NOMO-1 (cell line): Measurements from ENCODE around the gene CHST8.

Source experiments
- DNase-seq, 2 experiments: peaks; one replicate each; lab custom pipeline; 2025; ENCODE audit not compliant: unreplicated experiment in 2 of 2; lab: John Stamatoyannopoulos, UW

Gene CHST8

DNA sequence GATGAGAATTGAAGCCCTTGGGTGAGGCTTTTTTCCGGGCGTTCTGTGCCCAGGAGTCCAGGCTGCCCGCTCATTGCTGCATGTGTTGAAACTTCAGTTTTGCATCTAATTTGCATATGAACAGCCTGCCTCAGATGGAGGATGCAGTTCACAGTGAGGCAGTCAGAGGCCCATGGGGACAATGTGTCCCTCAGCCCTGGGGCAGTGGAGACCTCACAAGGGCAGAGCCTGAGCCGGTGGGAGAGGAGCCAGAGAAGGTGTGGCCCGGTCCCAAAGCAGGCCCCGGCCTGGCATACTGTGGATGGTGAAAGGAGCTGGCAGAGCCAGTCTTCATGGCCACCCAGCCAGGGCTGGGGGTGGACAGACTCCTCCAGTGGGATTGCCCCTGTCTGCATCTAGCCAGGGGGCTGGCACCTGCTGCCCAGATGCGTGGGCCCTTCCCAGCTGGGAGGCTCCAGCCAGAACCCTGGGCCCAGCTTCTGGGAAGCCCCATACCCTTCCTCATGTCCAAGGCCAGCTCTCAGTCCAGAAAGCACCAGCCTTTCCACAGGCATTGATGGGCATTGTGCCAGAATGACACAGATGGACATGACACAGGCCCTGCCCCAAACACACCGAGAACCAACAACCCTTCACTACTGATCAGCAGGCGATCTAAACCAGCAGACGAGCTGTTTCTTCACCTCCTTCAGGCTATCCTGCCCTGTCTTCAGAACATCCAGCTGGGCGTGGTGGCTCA, 142.0 kb downstream of the CHST8 start:
- DNase-seq, result no peak

DNA sequence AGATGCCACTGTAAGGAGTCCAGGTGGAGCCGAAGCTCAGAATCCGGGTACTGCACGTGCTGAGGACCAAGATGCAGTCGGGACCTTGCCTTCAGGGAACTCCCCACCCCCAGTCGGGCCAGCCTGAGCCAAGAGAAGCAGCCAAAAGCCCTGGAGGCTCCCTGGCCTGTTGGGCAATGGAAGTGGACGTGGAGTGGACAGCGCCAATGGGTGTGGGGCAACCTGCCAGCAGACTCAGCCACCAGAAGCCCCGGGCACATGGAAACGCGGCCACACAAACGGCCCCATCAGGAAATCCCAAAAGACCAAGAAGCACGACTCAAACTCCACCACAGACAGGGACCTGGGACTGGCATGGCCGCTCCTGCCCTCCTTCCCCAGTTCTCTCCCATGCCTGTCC, 144.9 kb downstream of the CHST8 start:
- no peak for DNase-seq

DNA sequence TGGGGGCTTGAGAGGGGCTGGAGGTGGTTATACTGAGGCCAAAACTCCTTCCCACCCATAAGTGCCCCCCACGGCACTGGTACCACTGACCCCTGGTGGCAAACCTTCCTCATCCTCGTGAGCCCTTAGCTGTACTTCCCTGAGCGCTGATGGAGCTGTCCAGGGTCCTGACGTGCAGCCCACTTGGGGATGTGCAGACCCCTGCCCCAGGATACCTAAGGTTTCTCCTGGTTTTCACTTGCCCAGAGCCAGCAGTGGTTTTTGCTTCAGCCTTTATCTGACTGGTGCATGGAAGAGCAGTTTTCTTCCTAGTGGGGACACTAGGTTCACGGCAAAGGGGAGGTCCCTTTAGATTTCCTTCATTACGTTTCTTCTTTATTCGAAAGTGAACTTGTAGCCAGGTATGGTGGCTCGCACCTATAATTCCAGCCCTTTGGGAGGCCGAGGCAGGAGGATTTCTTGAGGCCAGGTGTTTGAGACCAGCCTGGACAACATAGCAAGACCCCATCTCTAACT, 146.2 kb downstream of the CHST8 start:
- DNase-seq, result peak in 1 of 2 experiments; percentile 21

DNA sequence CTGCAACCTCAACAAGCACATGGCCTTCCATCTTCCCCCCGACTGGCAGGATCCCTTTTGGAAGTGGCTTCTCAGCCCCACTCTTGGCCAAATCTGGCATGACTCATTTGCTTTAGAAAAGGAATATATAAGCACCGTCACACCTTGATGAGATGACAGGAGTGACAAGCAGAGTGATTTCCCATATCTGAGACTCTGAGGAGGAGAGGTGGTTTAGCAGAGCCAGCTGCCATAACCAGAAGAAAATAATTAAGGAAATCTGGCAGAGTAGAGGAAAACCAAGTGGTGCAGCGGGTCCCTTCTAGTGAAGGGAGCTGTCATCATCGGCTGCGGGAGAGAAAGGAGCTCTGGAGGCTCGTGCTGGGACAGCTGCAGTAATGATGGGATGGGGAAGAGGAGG, 147.5 kb downstream of the CHST8 start:
- DNase-seq, result no peak

DNA sequence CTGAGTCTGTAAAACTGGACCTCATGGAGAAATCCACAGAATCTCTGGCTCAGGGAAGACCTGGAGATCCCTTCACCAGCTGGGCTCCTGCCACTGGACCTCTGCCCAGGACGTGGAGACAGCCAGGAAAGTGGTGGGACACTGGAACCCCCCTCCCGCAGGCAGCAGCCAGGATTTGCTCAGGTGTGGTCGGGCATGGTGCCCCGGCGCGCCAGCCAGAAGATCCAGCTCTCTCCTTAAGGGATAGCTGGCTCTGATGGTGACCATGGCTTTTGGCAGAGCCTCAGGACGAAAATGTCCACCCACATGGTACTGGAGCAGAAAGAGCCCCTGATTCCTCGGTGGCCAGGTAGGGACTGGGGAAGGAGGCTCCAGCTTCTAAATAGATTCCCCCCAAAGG, 148.4 kb downstream of the CHST8 start:
- no peak for DNase-seq

DNA sequence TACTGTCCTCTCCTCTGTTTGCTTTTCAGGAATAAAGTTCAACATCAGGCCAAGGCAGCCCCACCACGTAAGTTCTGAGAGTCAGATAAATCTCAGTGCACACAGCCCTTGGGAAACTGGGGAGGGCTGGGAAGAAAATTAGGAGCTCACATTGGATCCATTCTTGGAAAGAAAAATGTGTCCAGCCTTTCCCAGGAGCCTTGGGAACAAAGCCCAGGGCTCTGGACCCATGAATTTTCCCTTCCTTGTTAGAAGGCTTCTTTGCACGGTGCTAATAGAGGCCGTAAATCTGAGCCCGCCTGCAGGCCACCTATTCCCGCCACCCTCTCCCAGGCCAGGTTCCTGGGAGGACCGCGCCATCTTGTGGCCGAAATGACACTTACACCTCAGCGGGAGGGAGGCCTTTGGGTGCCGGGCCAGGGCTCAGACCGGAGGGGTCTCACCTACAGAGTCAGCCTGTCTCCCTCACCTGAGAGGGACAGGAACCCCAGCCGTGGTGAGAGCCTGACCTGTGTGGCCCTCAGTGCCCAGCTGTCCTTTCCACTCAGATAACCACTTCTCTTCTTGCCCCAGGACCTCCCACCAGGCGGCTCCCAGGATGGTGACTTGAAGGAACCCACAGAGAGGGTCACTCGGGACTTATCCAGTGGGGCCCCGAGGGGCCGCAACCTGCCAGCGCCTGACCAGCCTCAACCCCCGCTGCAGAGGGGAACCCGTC, 149.8 kb downstream of the CHST8 start:
- peak; percentile 45 to 57 for DNase-seq

DNA sequence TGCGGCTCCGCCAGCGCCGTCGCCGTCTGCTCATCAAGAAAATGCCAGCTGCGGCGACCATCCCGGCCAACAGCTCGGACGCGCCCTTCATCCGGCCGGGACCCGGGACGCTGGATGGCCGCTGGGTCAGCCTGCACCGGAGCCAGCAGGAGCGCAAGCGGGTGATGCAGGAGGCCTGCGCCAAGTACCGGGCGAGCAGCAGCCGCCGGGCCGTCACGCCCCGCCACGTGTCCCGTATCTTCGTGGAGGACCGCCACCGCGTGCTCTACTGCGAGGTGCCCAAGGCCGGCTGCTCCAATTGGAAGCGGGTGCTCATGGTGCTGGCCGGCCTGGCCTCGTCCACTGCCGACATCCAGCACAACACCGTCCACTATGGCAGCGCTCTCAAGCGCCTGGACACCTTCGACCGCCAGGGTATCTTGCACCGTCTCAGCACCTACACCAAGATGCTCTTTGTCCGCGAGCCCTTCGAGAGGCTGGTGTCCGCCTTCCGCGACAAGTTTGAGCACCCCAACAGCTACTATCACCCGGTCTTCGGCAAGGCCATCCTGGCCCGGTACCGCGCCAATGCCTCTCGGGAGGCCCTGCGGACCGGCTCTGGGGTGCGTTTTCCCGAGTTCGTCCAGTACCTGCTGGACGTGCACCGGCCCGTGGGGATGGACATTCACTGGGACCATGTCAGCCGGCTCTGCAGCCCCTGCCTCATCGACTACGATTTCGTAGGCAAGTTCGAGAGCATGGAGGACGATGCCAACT, 150.5 kb downstream of the CHST8 start:
- no peak for DNase-seq

DNA sequence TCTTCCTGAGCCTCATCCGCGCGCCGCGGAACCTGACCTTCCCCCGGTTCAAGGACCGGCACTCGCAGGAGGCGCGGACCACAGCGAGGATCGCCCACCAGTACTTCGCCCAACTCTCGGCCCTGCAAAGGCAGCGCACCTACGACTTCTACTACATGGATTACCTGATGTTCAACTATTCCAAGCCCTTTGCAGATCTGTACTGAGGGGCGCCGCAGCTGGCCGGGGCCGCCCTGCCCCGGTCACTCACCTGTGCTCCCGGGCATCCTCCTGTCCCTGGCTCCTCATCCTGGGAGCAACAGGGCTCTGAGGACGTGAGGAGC, 151.1 kb downstream of the CHST8 start:
- no peak for DNase-seq

DNA sequence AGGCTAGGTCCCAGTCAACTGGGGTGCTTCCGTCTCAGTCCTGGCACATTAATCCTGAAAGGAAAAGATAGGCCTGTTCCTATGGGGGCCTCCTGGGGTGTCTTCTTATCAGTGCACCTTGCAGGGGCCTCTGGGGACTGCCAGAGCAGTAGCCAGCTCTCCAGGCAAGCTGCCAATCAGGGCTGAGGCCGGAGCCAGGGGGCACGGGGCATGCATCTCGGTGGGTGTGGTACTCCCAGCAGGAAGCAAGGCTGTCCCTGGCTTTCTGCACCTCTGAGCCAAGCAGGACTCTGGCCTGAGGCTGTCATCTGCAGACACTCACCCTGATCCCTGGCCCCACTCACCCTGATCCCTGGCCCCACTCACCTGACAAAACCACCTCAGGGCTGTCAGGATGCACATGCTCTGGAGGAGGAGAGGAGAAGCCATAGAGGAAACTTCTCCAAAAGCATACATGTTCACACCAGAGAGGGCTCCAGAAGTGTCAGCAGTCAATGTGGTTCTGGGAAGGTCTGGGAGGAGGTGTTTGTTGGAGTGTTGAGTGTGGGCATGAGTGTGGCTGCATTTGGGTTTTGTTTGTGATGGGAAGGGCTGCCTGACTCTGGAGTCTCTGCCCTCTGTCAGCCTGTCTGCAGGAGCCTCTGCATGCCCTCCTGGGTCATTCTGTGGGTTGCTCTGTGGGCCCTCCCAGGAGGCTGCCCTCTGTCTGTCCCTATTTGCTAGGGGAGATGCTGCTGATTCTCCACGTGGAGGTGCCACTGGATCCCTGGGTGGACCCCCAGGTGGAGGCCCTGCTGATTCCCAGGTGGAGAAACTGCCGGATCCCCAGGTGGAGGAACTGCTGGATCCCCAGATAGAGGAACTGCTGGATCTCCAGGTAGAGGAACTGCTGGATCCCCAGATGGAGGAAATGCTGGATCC, 152.2 kb downstream of the CHST8 start:
- no peak for DNase-seq

DNA sequence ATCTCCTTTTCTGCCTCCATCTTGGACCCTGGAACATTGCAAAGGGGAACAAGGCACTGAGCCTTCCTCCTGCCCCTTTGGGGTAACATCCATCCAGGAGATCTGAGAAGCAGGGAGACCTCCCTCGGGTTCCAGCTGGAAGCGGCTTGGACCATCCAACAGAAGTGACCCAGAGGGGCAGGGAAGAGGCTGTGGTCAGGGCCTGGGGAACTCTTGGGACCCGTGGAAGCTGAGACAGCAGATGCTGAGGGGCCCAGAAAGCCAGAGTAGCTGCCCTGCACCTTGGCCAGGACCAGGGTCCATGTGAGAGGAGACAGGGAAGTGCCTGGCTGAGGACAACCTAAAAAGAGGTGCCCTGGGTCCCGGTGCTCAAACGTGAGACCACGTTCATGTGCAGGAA, 153.0 kb downstream of the CHST8 start:
- no peak for DNase-seq

DNA sequence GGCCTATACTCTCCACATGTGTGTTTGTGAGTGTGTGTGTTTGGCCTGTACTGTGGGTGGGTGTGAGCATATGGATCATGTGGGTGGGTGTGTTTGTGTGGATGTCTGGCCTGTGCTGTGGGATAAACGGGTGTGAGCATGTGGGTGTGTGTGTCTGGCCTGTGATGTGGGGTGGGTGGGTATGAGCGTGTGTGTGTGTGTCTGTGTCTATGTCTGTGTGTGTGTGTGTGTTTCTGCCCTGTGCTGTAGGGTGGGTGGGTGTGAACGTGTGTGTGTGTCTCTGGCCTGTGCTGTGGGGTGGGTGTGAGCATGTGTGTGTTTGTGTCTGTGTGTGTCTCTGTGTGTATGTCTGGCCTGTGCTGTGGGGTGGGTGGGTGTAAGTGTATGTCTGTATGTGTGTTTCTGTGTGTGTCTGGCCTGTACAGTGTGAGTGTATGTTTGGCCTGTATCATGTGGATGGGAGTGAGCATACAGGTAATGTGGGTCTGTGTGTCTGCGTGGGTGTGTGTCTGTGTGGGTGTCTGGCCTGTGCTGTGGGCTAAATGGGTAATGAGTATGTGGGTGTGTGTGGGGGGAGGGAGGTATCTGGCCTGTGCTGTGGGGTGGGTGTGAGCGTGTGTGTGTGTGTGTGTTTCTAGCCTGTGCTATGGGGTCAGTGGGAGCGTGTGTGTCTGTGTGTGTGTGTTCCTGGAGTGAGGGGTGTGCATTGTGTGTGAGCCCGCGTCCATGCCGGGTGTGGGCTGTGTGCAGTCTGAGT, 154.2 kb downstream of the CHST8 start:
- DNase-seq, result no peak

DNA sequence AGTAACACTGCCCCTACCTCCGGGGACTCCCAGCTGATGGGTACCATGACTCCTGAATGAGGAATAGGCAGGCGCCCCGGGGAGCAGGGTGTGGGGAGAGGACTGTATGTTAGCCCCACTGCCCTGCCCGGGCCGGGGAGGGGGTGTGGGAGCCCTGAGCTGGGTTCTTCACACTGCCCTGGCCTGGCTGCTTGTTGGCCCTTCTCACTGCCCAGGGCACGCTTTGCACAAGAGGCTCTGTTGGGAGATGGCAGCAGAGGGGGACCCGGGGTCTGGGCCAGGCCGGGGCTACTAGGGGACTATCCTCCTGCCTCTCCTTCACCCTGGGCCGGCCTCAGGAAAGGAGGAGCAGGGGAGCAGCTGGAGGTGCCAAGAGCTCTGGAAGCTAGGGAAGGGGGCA, 155.6 kb downstream of the CHST8 start:
- DNase-seq, result no peak

DNA sequence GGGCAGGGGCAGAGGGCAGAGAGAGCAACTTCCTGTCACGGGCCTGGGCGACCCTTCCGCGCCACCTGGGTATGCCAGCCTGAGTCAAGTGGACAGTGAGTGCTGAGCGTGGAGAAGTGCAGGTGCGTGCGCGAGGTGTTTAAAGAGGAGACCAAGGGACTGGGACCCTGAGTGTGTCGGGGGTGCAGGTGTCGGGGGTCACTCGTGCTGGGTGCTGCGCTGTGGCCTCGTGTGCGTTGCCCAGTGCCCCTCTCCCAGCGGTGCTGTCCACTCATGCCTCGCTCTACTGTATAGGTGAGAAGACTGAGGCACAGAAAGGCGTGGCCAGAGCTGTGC, 156.0 kb downstream of the CHST8 start:
- DNase-seq, result no peak

DNA sequence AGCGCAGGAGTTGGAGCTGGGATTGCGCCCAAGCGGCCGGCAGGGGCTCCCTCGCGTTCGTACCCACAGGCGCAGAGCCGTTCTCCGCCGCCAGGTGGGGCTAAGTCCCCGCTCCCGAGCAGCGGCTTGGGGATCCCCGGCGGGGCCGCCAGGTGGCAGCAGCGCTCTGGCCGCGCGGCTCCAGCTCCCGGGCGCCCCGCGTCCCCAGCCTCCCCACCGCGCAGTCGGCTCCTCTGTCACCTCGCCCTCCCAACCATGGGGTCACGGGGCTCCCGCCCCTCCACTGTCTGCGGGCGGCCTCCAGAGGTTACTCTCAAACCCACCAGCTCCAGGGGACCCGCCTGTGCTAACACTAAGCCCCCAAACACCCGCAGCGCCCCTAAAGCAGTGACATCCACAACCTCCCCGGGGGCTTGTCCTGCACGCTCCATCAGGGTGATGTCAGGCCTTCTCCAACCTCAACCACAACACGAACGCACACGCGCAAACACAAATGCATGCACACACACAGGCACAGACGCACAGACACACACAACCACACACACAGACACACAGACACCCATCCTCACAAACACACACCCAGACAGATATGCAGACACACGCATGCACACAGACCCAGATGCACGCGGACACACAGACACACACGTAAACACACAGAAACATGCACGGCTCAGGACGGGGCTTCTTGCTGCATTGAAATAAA, 156.5 kb downstream of the CHST8 start:
- peak; percentile 71 to 78 for DNase-seq

DNA sequence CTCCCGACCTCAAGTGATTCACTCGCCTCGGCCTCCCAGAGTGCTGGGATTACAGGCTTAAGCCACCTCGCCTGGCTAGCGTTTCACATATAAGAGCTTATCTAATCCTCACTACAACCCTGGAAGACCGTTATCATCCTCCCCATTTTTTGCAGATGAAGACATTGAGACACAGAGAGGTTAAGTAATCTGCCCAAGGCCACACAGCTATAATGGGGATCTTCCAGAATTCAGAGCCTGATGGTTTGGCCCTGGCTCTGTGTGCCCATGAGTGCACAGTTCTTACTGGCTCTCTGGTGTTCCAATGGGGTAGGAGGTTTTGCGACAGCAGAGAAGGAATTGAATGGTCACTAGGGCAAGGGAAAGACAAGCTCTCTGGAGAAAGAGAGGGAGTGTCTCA, 158.1 kb downstream of the CHST8 start:
- DNase-seq, result no peak

DNA sequence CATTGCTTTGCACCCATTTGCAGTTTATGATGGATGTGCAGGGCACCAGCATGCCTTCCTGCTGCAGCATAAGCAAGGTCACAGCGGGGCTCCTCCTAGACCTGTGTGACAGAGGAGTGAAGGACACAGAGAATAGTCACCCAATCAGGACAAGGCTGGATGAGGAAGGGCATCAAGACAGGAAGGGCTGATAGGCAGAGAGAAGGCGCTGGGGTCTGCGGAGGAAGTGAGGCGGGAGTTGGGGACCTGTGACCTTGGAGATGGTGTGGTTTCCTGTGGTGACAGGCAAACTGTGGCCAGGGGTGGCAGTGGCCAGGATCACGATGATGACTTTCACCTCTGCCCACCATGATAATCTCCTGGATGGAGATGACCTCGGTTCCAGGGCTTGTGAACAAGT, 158.5 kb downstream of the CHST8 start:
- DNase-seq, result no peak

DNA sequence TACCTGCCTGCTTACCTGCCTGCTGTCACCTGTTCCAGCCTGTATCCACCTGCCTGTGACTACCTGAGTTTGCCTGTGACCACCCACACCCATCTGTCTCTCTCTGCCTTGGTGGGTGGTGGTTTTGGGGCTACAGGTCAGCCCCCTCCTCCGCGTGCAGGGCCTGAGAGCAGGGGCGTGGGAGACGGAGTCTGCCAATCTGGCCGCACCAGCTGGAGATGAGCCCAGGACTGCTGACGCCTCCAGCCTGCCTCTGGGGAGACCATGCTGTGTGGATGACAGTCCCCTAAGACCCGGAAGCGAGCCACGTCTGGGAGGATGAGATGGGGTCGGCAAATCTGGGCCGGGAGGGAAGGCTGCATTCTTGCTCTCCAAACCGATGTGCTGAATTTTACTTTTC, 159.0 kb downstream of the CHST8 start:
- no peak for DNase-seq

DNA sequence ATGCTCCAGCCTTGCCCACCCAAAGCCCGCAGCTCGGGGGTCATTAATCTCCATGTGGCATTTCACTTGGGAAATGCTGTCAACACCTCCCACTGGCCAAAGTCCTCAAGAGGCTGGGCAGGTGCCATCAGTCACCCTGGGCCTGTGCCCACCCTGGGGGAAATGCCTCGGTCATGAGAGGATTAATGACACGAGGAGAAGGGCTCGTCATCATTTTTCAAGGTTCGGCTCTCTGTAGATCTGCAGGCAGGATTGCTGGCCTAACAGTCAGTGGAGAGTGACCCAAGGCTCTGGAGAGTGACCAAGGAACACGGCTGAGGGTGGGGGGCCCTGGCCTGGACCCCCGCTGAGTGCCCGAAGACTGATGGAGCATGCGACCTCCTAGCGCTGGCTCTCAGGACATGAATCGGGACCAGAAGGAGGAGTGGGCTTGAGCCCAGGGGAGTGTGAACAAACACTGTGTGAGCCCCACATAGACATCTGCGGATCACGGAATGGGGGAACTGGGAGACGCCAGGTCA, 159.7 kb downstream of the CHST8 start:
- no peak for DNase-seq

DNA sequence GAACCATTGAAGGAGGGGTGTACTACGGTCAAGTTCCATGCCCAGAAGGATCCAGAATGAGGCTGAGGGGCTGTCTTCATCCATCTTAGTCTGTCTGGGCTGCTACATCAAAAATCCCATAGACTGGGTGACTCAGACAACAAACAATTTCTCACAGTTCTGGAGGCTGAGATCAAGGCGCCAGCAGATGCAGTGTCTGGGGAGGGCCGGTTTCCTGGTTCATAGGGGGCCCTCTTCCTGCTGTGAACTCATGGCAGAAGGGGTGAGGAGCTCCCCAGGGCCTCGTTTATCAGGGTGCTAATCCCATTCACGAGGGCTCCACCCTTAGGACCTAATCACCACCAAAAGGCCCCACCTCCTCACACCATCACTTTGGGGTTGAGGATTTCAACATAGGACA, 160.2 kb downstream of the CHST8 start:
- DNase-seq, result no peak
